Smooth muscle cell (in vitro differentiated cells): ENCODE measurements around the gene SPRY4. TPM values are rescaled to one million over a fixed set of nuclear protein-coding genes. Genes with fewer than 3 reads are reported as not detected.
A peak's percentile ranks its signal among the peaks of the same experiment; 100 is the strongest.

Experiments
- DNase-seq: peaks from one replicate; lab custom pipeline; 2025; ENCODE audit not compliant: unreplicated experiment; lab: John Stamatoyannopoulos, UW
- H2AFZ ChIP-seq: fragments of 200-600 bp; sonication (generic); 2 replicates; pipeline ENCODE4 v1.6.0; 2016; ENCODE audit warnings: antibody characterized with exemption, low read depth, mild to moderate bottlenecking
- H3F3A ChIP-seq: fragments of 200-600 bp; sonication (generic); 2 replicates; pipeline ENCODE4 v1.6.0; 2017; ENCODE audit warnings: antibody characterized with exemption, low read depth
- H3K27ac ChIP-seq: fragments of 200-600 bp; sonication (generic); 2 replicates; pipeline ENCODE4 v1.5.1; 2016; ENCODE audit warnings: low read depth, mild to moderate bottlenecking
- H3K27me3 ChIP-seq: fragments of 200-600 bp; sonication (generic); 2 replicates; pipeline ENCODE4 v1.6.1; 2016; ENCODE audit warnings: low read depth, mild to moderate bottlenecking
- H3K36me3 ChIP-seq: fragments of 200-600 bp; sonication (generic); 2 replicates; pipeline ENCODE4 v1.5.1; 2016; ENCODE audit warnings: low read depth
- H3K4me1 ChIP-seq: fragments of 200-600 bp; sonication (generic); 2 replicates; pipeline ENCODE4 v1.5.1; 2016; ENCODE audit warnings: low read depth
- H3K4me2 ChIP-seq: fragments of 200-600 bp; sonication (generic); 2 replicates; pipeline ENCODE4 v1.6.0; 2016; ENCODE audit warnings: mild to moderate bottlenecking
- H3K4me3 ChIP-seq: fragments of 200-600 bp; sonication (generic); 2 replicates; pipeline ENCODE4 v1.5.1; 2016; ENCODE audit warnings: mild to moderate bottlenecking
- H3K79me2 ChIP-seq: fragments of 200-600 bp; sonication (generic); 2 replicates; pipeline ENCODE4 v1.6.0; 2016; ENCODE audit warnings: low read depth, mild to moderate bottlenecking
- H3K9ac ChIP-seq: fragments of 200-600 bp; sonication (generic); 2 replicates; pipeline ENCODE4 v1.6.0; 2016; ENCODE audit warnings: low read depth
- H3K9me3 ChIP-seq: fragments of 200-600 bp; sonication (generic); replicated peaks from 2 replicates; pipeline ENCODE4 v1.5.1; 2016; ENCODE audit warnings: low read depth
- H4K20me1 ChIP-seq: fragments of 200-600 bp; sonication (generic); 2 replicates; pipeline ENCODE4 v1.6.0; 2016; ENCODE audit warnings: low read depth
- CTCF ChIP-seq: fragments of 200-600 bp; sonication (generic); IDR thresholded peaks from 2 replicates; pipeline ENCODE4 v1.5.1; 2017; ENCODE audit warnings: borderline replicate concordance, mild to moderate bottlenecking, antibody characterized with exemption; ENCODE audit not compliant: insufficient read depth, poor library complexity, severe bottlenecking
- WGBS: methylation state at CpG from one replicate; pipeline ENCODE4 v1.1.7; 2016; ENCODE audit warnings: low lambda C conversion rate; 5-methylcytosine and 5-hydroxymethylcytosine counted together
- polyA plus RNA-seq: library from polyadenylated mRNA; unstranded; fragments of >200 nt; fragmentation: Nextera tagmentation; extraction: Ambion mirVana; gene quantifications from 2 replicates; pipeline ENCODE4 v1.2.1, GENCODE V29; 2016
- total RNA-seq: library from RNA; depleted of rRNA; stranded (reverse); fragments of >200 nt; gene quantifications from 2 replicates; pipeline ENCODE4 v1.2.3, GENCODE V29; 2014

Gene SPRY4
- total and polyA plus RNA-seq, 2 experiments from 2014 or later = 49.3 to 74.2 TPM

GRCh38 chr5:142280066-142281007 is 44.5 kb downstream of the SPRY4 start:
- no peak overlapping the region for H3K4me3 ChIP-seq
- H3K79me2 ChIP-seq = no peaks in the 10 kb centered on the region
- no peak overlapping the region for H2AFZ ChIP-seq
- DNase-seq = peak; percentile 15
- peak overlapping the region; percentile 23 for H3K4me2 ChIP-seq
- no peaks in the 10 kb centered on the region for H3K27me3 ChIP-seq
- WGBS = 22% methylated on average over 17 of the region's 17 CpGs
- H3K9ac ChIP-seq = peak overlapping the region; percentile 61
- H3F3A ChIP-seq = peaks cover 17% of the 10 kb centered on the region
- H3K9me3 ChIP-seq = no peaks in the 10 kb centered on the region
- H3K27ac ChIP-seq = peak overlapping the region; percentile 83
- peaks cover 15% of the 10 kb centered on the region for H3K4me1 ChIP-seq
- H4K20me1 ChIP-seq = no peaks in the 10 kb centered on the region
- H3K36me3 ChIP-seq = no peaks in the 10 kb centered on the region
- TF ChIP-seq CTCF = no peak

- no peak overlapping the region for H3K27ac ChIP-seq
- peaks cover 17% of the 10 kb centered on the region for H3F3A ChIP-seq
- no peak overlapping the region for H3K9ac ChIP-seq
- H3K27me3 ChIP-seq = no peaks in the 10 kb centered on the region
- no peak overlapping the region for H2AFZ ChIP-seq
- no peak overlapping the region for H3K4me2 ChIP-seq
- H4K20me1 ChIP-seq = no peaks in the 10 kb centered on the region
- DNase-seq = no peak
- H3K9me3 ChIP-seq = no peaks in the 10 kb centered on the region
- no peak for TF ChIP-seq CTCF
- peaks cover 15% of the 10 kb centered on the region for H3K4me1 ChIP-seq
- H3K36me3 ChIP-seq = no peaks in the 10 kb centered on the region
- no peak overlapping the region for H3K4me3 ChIP-seq
- 100% methylated on average over 1 of the region's 1 CpG for WGBS
- no peaks in the 10 kb centered on the region for H3K79me2 ChIP-seq
Measured at GRCh38 chr5:142278627-142279026, 46.2 kb downstream of the SPRY4 start.

- no peak overlapping the region for H3K4me2 ChIP-seq
- H3K4me3 ChIP-seq = no peak overlapping the region
- H3K9ac ChIP-seq = no peak overlapping the region
- H3K79me2 ChIP-seq = no peaks in the 10 kb centered on the region
- no peaks in the 10 kb centered on the region for H4K20me1 ChIP-seq
- H3F3A ChIP-seq = peaks cover 17% of the 10 kb centered on the region
- H3K36me3 ChIP-seq = no peaks in the 10 kb centered on the region
- TF ChIP-seq CTCF = no peak
- no peaks in the 10 kb centered on the region for H3K9me3 ChIP-seq
- H2AFZ ChIP-seq = no peak overlapping the region
- H3K27me3 ChIP-seq = no peaks in the 10 kb centered on the region
- peaks cover 15% of the 10 kb centered on the region for H3K4me1 ChIP-seq
- no peak overlapping the region for H3K27ac ChIP-seq
- DNase-seq = no peak
- 98% methylated on average over 3 of the region's 3 CpGs for WGBS
Measured at GRCh38 chr5:142277796-142278195, 47.0 kb downstream of the SPRY4 start.

- no peak for DNase-seq
- TF ChIP-seq CTCF = no peak
- H2AFZ ChIP-seq = no peak overlapping the region
- no peaks in the 10 kb centered on the region for H3K9me3 ChIP-seq
- H3F3A ChIP-seq = peaks cover 17% of the 10 kb centered on the region
- H3K36me3 ChIP-seq = no peaks in the 10 kb centered on the region
- no peak overlapping the region for H3K4me2 ChIP-seq
- no peaks in the 10 kb centered on the region for H3K27me3 ChIP-seq
- no peak overlapping the region for H3K27ac ChIP-seq
- H4K20me1 ChIP-seq = no peaks in the 10 kb centered on the region
- no peak overlapping the region for H3K9ac ChIP-seq
- no peaks in the 10 kb centered on the region for H3K79me2 ChIP-seq
- 81% methylated on average over 6 of the region's 6 CpGs for WGBS
- H3K4me1 ChIP-seq = peaks cover 15% of the 10 kb centered on the region
- no peak overlapping the region for H3K4me3 ChIP-seq
Measured at GRCh38 chr5:142276517-142276916, 48.3 kb downstream of the SPRY4 start.
